Liver (tissue), 9 donors: ENCODE data around the gene WDR48. TPM values are rescaled to one million over a fixed set of nuclear protein-coding genes. Genes with fewer than 3 reads are reported as not detected.

ENCODE experiments used
- DNase-seq: peaks from one replicate; pipeline ENCODE4 v3.0.0-alpha.2; 2017; ENCODE audit warnings: low spot score
- H3K27ac ChIP-seq, 2 donors: one replicate each; pipeline ENCODE4 v1.7.0; 2013; ENCODE audit warnings: inconsistent platforms in 2 of 2, low read length in 2 of 2, control low read depth in 1 of 2, low read depth in 1 of 2, mild to moderate bottlenecking in 1 of 2
- H3K27me3 ChIP-seq, 4 donors: one replicate each; pipeline versions ENCODE4 v1.6.1 to v1.7.0; 2013; ENCODE audit warnings: low read length in 3 of 4, inconsistent platforms in 1 of 4, mild to moderate bottlenecking in 1 of 4, moderate library complexity in 1 of 4; ENCODE audit not compliant: control insufficient read depth in 4 of 4, insufficient read depth in 4 of 4
- H3K36me3 ChIP-seq, 4 donors: one replicate each; pipeline versions ENCODE4 v1.6.1 to v1.7.0; 2013; ENCODE audit warnings: low read length in 3 of 4, mild to moderate bottlenecking in 3 of 4, low read depth in 1 of 4, moderate library complexity in 1 of 4; ENCODE audit not compliant: control insufficient read depth in 4 of 4, insufficient read depth in 3 of 4
- H3K4me1 ChIP-seq, 4 donors: one replicate each; pipeline versions ENCODE4 v1.6.1 to v1.7.0; 2013; ENCODE audit warnings: low read length in 3 of 4, mild to moderate bottlenecking in 3 of 4, moderate library complexity in 1 of 4; ENCODE audit not compliant: control insufficient read depth in 4 of 4, insufficient read depth in 4 of 4
- H3K4me3 ChIP-seq, 3 donors: one replicate each; pipeline versions ENCODE4 v1.6.1 to v1.7.0; 2013; ENCODE audit warnings: low read length in 3 of 3, control low read depth in 1 of 3, low read depth in 1 of 3, mild to moderate bottlenecking in 1 of 3
- H3K9ac ChIP-seq, 2 donors: one replicate each; pipeline ENCODE4 v1.7.0; 2013; ENCODE audit warnings: low read length in 2 of 2, mild to moderate bottlenecking in 2 of 2, moderate library complexity in 2 of 2, control low read depth in 1 of 2, low read depth in 1 of 2
- H3K9me3 ChIP-seq, 4 donors: one replicate each; pipeline versions ENCODE4 v1.6.1 to v1.7.0; 2013; ENCODE audit warnings: low read length in 3 of 4; ENCODE audit not compliant: control insufficient read depth in 4 of 4
- CTCF ChIP-seq: fragments of 150-350 bp; IDR thresholded peaks from 2 replicates; pipeline ENCODE4 v1.5.1; 2017; ENCODE audit warnings: improper control_type of control experiment, low read depth, low read length; ENCODE audit not compliant: missing input control
- EGR1 ChIP-seq, 2 donors: IDR thresholded peaks; 2 replicates each; pipeline ENCODE4 v1.6.1; 2016 to 2018; ENCODE audit warnings: antibody characterized with exemption in 2 of 2, low read depth in 2 of 2
- FOXA1 ChIP-seq: IDR thresholded peaks from 2 replicates; pipeline ENCODE4 v1.6.1; 2016; ENCODE audit warnings: antibody characterized with exemption
- FOXA2 ChIP-seq: IDR thresholded peaks from 2 replicates; pipeline ENCODE4 v1.6.1; 2016; ENCODE audit warnings: antibody characterized with exemption
- GABPA ChIP-seq, 2 donors: IDR thresholded peaks in 1 of 2; conservative IDR thresholded peaks in 1 of 2; 2 replicates each; pipeline ENCODE4 v1.6.1; 2016; ENCODE audit warnings: antibody characterized with exemption in 2 of 2, mild to moderate bottlenecking in 1 of 2, moderate library complexity in 1 of 2
- HNF4A ChIP-seq, 2 donors: conservative IDR thresholded peaks; 2 replicates each; pipeline ENCODE4 v1.6.1; 2016; ENCODE audit warnings: antibody characterized with exemption in 2 of 2, mild to moderate bottlenecking in 2 of 2
- HNF4G ChIP-seq: IDR thresholded peaks from 2 replicates; pipeline ENCODE4 v1.6.1; 2016; ENCODE audit warnings: antibody characterized with exemption
- JUND ChIP-seq, 2 donors: IDR thresholded peaks; 2 replicates each; pipeline ENCODE4 v1.6.1; 2016; ENCODE audit warnings: antibody characterized with exemption in 2 of 2
- MAX ChIP-seq: IDR thresholded peaks from 2 replicates; pipeline ENCODE4 v1.6.1; 2016; ENCODE audit warnings: antibody characterized with exemption
- NR2F2 ChIP-seq: IDR thresholded peaks from 2 replicates; pipeline ENCODE4 v1.6.1; 2016; ENCODE audit warnings: antibody characterized with exemption
- RAD21 ChIP-seq, 2 donors: IDR thresholded peaks; 2 replicates each; pipeline ENCODE4 v1.6.1; 2016; ENCODE audit warnings: antibody characterized with exemption in 2 of 2, mild to moderate bottlenecking in 2 of 2
- REST ChIP-seq: IDR thresholded peaks from 2 replicates; pipeline ENCODE4 v1.6.1; 2016; ENCODE audit warnings: antibody characterized with exemption, mild to moderate bottlenecking
- RXRA ChIP-seq, 2 donors: IDR thresholded peaks; 2 replicates each; pipeline ENCODE4 v1.6.1; 2017 to 2018; ENCODE audit warnings: antibody characterized with exemption in 2 of 2, mild to moderate bottlenecking in 1 of 2
- TAF1 ChIP-seq: conservative IDR thresholded peaks from 2 replicates; pipeline ENCODE4 v1.6.1; 2016; ENCODE audit warnings: antibody characterized with exemption, mild to moderate bottlenecking
- YY1 ChIP-seq: IDR thresholded peaks from 2 replicates; pipeline ENCODE4 v1.6.1; 2016; ENCODE audit warnings: antibody characterized with exemption, mild to moderate bottlenecking
- ZBTB33 ChIP-seq: IDR thresholded peaks from 2 replicates; pipeline ENCODE4 v1.6.1; 2016; ENCODE audit warnings: antibody characterized with exemption
- polyA plus RNA-seq, 2 donors: library from polyadenylated mRNA; stranded (reverse) in 1 of 2; unstranded in 1 of 2; fragments of 200-250 nt in 1 of 2; fragments of >200 nt in 1 of 2; fragmentation: Nextera tagmentation in 1 of 2; extraction: Ambion mirVana in 1 of 2; gene quantifications; one replicate each; pipeline versions ENCODE4 v1.2.1 to v1.2.3, GENCODE V29; 2013 to 2015
- total RNA-seq, 2 donors: library from RNA; depleted of rRNA; stranded (reverse); fragments of >200 nt; gene quantifications; one replicate each; pipeline ENCODE4 v1.2.3, GENCODE V29; 2014
- donor health status: healthy.
- donor health status: healthy.
- donor health status: healthy.
- donor health status: healthy.
- donor health status: healthy.

WDR48 gene
- total and polyA plus RNA-seq, 4 donors = 8.0 to 24.9 (median 16.5) TPM

GRCh38 chr3:39038165-39038564 lies 13.7 kb upstream of the WDR48 start:
- Histone ChIP-seq H3K27ac (no peak overlapping the region), H3K4me1 (no peaks in the 10 kb centered on the region), H3K27me3 (no peaks in the 10 kb centered on the region), H3K9ac (no peak overlapping the region), H3K9me3 (peaks cover 0 to 2% (median 0%) of the 10 kb centered on the region in 4 donors), H3K36me3 (no peaks in the 10 kb centered on the region), H3K4me3 (no peak overlapping the region)
- no peak for DNase-seq
- TF ChIP-seq RXRA (IDR thresholded peaks at IDR 0.05) (no peak), GABPA (IDR thresholded peaks at IDR 0.05 in 1 of 2, conservative IDR thresholded peaks at IDR 0.05 in 1 of 2) (no peak), YY1 (no peak), MAX (no peak), JUND (IDR thresholded peaks at IDR 0.05) (no peak), REST (no peak)

- no peaks in the 10 kb centered on the region for H3K27me3 ChIP-seq
- no peak overlapping the region for H3K9ac ChIP-seq
- TF ChIP-seq CTCF = no peak
- TF ChIP-seq RAD21 (IDR thresholded peaks at IDR 0.05) = no peak
- TF ChIP-seq ZBTB33 = no peak
- no peak for TF ChIP-seq GABPA (IDR thresholded peaks at IDR 0.05 in 1 of 2, conservative IDR thresholded peaks at IDR 0.05 in 1 of 2)
- TF ChIP-seq HNF4A (conservative IDR thresholded peaks at IDR 0.05) = no peak
- no peak for TF ChIP-seq YY1
- no peak for TF ChIP-seq EGR1 (IDR thresholded peaks at IDR 0.05; ENCODE audit: low read depth in 2 of 2)
- TF ChIP-seq FOXA2 = no peak
- no peak for TF ChIP-seq TAF1
- TF ChIP-seq RXRA (IDR thresholded peaks at IDR 0.05) = no peak
- TF ChIP-seq HNF4G = no peak
- TF ChIP-seq JUND (IDR thresholded peaks at IDR 0.05) = no peak
- TF ChIP-seq NR2F2 = no peak
- TF ChIP-seq REST = no peak
- TF ChIP-seq MAX = no peak
- TF ChIP-seq FOXA1 = no peak
- H3K9me3 ChIP-seq = no peaks in the 10 kb centered on the region
- DNase-seq = no peak
- H3K4me1 ChIP-seq = peaks cover 0 to 20% (median 14%) of the 10 kb centered on the region in 4 donors
- no peak overlapping the region for H3K4me3 ChIP-seq
- H3K27ac ChIP-seq = no peak overlapping the region
- no peaks in the 10 kb centered on the region for H3K36me3 ChIP-seq
Measured at GRCh38 chr3:39050029-39050428, 1.8 kb upstream of the WDR48 start.
